ENCODE results near the gene PPRC1.

GRCh38 chr10:102118867-102119266 lies 14.0 kb upstream of the PPRC1 start:
- TF ChIP-seq JUN (IDR thresholded peaks at IDR 0.05; ENCODE audit: borderline replicate concordance, insufficient read depth, insufficient read length, low read depth) (no peak), CTCF (IDR thresholded peaks at IDR 0.05; ENCODE audit: extremely low read depth in 1 of 2, insufficient read depth in 1 of 2, low read depth in 1 of 2, low read length in 2 of 2) (no peak), POLR2AphosphoS5 (IDR thresholded peaks at IDR 0.05; ENCODE audit: insufficient read depth, low read depth, low read length) (no peak), FOS (IDR thresholded peaks at IDR 0.05; ENCODE audit: borderline replicate concordance, insufficient read depth, low read length) (no peak), POLR2A (IDR thresholded peaks at IDR 0.05; ENCODE audit: low read depth, low read length) (no peak), MAX (IDR thresholded peaks at IDR 0.05; ENCODE audit: insufficient read depth, insufficient read length) (no peak)

Data from endothelial cell of umbilical vein (primary cell).